Measurements from ENCODE around the gene YIPF3. TPM values are rescaled to one million over a fixed set of nuclear protein-coding genes. Genes with fewer than 3 reads are reported as not detected.

The YIPF3 gene
- 63.8 to 71.0 TPM (median 66.7 TPM) in 5 replicates for total RNA-seq (2022; extraction: Qiagen RNA extraction; ENCODE audit: low read depth)

DNA sequence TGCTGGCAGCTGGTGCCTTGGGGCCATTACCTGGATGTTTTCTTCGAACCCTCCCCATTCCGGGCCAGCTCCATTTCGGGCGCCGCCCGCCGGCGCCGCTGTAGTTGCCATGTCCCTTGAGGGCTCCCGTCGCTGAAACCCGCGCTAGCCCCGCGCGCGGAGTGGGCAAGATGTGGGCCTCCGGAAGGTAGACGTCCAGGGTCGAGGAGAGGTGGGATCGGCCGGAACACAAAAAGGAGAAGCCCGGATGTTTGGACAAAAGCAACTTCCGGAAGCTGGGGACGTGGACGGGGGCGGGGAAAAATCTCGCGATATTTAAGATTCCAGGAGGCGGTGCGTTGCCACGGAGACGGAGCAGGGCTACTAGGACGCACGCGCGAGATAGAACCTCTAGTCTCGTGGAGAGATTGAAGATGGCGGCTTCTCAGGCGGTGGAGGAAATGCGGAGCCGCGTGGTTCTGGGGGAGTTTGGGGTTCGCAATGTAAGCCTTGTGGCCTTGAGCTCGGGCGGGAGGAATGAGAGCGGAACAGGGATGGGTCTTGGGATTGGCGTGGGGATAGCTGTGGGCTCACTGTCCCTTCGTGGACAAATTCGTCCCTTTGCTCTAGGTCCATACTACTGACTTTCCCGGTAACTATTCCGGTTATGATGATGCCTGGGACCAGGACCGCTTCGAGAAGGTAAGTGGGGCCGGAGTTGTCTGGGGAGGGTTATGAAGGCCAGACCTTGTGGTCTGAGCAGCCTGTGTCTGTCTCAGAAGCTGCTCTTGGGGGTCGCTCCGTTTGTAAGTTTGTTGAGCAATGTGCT is at the start of gene YIPF3, which contains the start of gene POLR1C:
YIPF3 (minus strand) TSS at position 230 of the 808 bp plus-strand sequence; CDS start at position 111, 119 bp downstream.
POLR1C (plus strand) TSS at position 393 of the 808 bp plus-strand sequence; CDS start at position 414, 21 bp downstream.

DNA sequence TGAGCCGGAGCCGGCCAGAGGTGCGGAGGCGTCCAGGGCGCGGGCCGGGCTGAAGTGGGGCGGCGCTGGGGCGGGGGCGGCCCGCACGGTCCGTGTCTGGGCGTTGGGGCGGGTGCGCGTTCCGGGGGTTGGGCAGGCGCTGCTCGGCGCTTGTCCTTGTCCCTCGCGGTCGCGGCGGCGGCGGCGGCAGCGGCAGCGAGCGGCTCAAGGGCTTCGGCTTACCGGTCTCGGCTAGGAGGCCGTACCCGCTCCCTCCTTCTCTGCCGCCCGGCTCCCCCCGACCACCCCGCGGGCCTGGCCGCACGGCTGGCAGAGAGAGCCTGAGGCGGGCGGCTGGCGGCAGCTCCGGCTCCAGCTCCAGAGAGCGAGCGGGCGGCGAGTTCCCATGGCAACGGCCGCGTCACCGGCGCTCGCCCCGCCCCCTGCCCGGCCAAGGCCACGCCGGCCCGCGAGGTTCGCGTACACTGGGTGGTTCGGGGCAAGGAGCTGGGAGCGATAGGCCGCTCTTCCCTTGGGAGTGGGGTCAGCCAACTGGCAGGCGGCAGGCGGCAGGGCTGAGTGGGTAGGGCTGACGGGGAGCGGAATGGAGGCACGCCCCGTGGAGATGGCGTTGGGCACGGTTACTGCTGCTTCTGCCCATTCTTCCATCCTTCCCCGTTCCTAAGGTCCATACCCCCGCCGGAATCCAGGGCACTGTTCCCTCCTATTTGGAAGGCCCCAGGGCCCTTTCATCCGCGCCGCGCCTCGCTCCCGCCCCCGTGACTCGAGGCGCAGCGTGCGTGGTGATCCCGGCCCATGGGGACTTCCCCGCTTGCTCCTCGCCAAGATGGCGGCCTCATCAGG is 6.5 kb downstream of the YIPF3 start, which contains the start of gene LRRC73:
LRRC73 (minus strand) TSS at position 363 of the 843 bp plus-strand sequence. CDS start 561 bp downstream, outside the sequence.

DNA sequence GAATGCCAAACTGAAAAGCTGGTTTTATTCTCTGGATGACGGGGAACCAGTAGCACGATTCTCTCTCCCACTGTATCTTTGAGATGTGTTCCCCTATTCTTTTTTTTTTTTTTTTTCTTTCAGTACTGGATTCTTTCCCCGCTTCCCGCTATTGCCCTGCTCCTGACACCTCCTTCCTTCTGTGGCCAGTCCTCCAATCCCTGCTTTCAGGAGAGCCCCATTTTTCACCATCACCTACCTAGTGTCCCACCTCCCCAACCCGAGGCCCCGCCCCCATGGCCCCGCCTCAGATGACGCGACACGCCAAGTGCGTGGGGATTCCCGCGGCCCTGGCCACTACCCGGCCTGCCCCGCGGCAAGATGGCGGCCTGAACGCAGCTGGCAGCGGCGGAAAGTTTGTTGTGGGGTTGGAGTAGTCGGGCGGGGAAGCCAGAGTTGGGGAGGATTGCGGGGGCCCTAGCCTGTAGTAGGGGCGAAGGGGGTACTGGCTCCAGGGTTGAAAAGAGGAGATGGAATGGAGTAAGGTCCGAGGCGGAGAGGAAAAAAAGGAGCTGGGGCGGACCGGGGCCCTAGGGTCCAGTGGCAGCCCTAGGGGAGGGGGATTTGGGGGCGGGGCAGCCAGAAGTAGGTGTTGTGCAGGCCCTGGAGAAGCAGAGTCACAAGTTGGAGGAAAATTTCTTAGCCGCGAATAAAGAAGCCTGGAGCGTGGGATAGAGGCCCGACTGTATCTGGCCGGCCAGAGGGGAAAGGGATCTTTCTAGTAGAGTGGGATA is 39.3 kb downstream of the YIPF3 start, which contains the start of gene TJAP1:
TJAP1 (plus strand) TSS at position 336 of the 773 bp plus-strand sequence. CDS start 21,432 bp downstream, outside the sequence.

Other genes starting within 250 kb of the YIPF3 start
- gene SLC22A7, start 218.7 kb downstream of the YIPF3 start, total RNA-seq (2022; extraction: Qiagen RNA extraction; ENCODE audit: low read depth), result not detected in 5 replicates
- 0.37 to 1.0 TPM (median 0.53 TPM) in 5 replicates for gene CRIP3, start 208.1 kb downstream of the YIPF3 start, total RNA-seq (2022; extraction: Qiagen RNA extraction; ENCODE audit: low read depth)
- 3.8 to 5.3 TPM (median 5.1 TPM) in 5 replicates for gene ZNF318, start 147.3 kb downstream of the YIPF3 start, total RNA-seq (2022; extraction: Qiagen RNA extraction; ENCODE audit: low read depth)
- gene ABCC10, start 89.4 kb downstream of the YIPF3 start, total RNA-seq (2022; extraction: Qiagen RNA extraction; ENCODE audit: low read depth), result 6.2 to 11.6 TPM (median 10.6 TPM) in 5 replicates
- gene DLK2, start 61.4 kb downstream of the YIPF3 start, total RNA-seq (2022; extraction: Qiagen RNA extraction; ENCODE audit: low read depth), result 5.1 to 7.8 TPM (median 6.8 TPM) in 5 replicates
- gene TJAP1, start 39.4 kb downstream of the YIPF3 start, total RNA-seq (2022; extraction: Qiagen RNA extraction; ENCODE audit: low read depth), result 14.8 to 20.2 TPM (median 18.9 TPM) in 5 replicates
- gene LRRC73, start 6.6 kb downstream of the YIPF3 start, total RNA-seq (2022; extraction: Qiagen RNA extraction; ENCODE audit: low read depth), result 0.88 to 1.2 TPM (median 1.2 TPM) in 5 replicates
- gene POLR1C, start 163 bp upstream of the YIPF3 start, total RNA-seq (2022; extraction: Qiagen RNA extraction; ENCODE audit: low read depth), result 46.7 to 56.2 TPM (median 47.8 TPM) in 5 replicates
- 24.7 to 28.9 TPM (median 28.4 TPM) in 5 replicates for gene XPO5, start 59.1 kb upstream of the YIPF3 start, total RNA-seq (2022; extraction: Qiagen RNA extraction; ENCODE audit: low read depth)
- gene POLH, start 59.3 kb upstream of the YIPF3 start, total RNA-seq (2022; extraction: Qiagen RNA extraction; ENCODE audit: low read depth), result 8.2 to 11.6 TPM (median 8.6 TPM) in 5 replicates
- gene GTPBP2, start 112.3 kb upstream of the YIPF3 start, total RNA-seq (2022; extraction: Qiagen RNA extraction; ENCODE audit: low read depth), result 13.4 to 21.4 TPM (median 20.1 TPM) in 5 replicates
- 33.7 to 39.2 TPM (median 36.1 TPM) in 5 replicates for gene MAD2L1BP, start 118.9 kb upstream of the YIPF3 start, total RNA-seq (2022; extraction: Qiagen RNA extraction; ENCODE audit: low read depth)
- gene RSPH9, start 128.1 kb upstream of the YIPF3 start, total RNA-seq (2022; extraction: Qiagen RNA extraction; ENCODE audit: low read depth), result 0.08 to 0.29 TPM (median 0.24 TPM) in 5 replicates
- gene MRPS18A, start 170.9 kb upstream of the YIPF3 start, total RNA-seq (2022; extraction: Qiagen RNA extraction; ENCODE audit: low read depth), result 46.0 to 53.8 TPM (median 49.9 TPM) in 5 replicates